Measurements from ENCODE around the gene CMTM5.

Gene CMTM5

DNA sequence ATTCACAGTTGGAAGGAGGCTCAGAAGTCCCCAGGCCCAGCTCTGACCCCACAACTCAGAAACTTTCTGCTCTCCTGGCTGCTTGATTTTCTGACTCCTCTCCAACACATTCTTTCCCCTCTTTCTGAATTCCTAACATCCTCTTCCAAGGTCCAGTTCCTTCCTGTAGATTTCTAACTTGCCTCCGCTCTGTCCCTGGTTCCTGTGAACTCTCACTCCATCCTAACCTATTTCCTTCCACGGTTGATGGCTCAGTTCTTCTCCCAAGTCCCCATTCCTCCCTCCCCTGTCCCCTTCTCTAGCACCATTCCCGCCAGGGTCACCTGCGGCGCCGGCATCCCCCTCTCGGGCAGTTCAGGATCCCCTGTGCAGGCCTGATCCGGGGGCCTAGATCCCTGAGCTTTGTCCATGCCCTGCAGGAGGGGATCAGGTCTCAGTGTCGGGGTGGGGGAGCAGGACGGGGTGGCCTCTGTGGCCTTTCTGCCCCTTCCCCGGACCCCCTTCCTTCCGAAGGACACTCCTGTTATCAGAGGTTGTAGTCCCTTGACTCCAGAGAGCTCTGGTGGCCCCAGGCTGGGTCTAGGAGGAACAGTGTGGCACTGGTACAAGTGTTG, 18.2 kb upstream of the CMTM5 start:
- no peak for DNase-seq

DNA sequence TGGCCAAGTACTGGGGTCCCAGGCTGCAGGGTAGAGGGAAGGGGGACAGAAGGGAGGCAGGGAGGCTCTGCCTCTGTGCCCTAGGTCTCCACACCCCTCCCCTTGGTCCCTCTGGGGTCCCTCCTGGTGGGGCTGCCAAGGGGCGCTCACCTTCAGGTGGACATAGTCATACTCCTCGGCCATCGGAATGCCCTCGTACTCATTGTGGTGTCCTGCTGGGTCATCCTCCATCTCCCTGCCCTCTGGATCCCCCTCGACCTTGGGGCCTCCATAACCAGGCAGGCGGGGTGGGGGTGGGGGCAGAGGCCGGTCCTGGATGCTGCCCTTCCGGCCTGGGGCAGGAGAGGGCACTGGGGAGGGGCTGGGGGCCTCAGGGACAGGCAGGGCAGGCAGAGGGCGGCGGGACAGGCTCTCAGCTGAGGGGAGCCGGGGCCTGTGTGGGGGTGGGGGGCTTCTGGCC, 17.6 kb upstream of the CMTM5 start:
- DNase-seq = no peak

DNA sequence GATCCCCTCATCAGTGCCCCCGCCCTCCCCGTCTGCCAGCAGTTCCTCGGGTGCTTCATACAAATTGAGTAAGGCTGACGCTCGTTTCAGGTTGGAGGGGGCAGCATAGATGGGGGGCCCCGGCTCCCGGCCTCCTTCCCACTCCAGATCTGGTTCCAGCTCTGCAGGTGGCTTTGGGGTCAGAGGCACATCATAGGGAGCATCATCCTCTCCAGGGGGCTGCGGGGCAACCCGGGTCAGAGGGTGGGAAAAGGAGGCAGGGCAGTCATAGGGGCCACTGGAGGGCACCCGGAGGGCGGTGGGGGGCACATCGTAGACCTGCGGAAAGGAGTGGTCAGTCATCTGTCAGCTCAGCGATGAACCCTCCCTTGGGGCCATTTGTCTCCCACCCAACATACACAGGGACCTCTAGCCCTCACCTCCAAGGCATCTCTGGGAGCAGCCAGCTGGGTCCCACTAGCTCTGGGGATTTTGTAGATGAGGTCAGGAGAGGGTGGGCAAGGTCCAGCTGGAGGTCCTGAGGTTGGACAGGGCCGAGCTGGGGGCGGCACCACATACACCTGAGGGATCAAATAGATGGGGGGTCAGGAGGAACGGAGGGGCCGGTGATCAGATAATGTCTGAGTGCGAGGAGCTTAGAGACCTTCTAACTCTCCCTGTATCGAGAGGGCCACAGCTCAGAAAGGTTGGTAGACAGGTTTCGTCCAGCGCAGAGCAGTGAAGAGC, 17.0 kb upstream of the CMTM5 start:
- no peak for DNase-seq

DNA sequence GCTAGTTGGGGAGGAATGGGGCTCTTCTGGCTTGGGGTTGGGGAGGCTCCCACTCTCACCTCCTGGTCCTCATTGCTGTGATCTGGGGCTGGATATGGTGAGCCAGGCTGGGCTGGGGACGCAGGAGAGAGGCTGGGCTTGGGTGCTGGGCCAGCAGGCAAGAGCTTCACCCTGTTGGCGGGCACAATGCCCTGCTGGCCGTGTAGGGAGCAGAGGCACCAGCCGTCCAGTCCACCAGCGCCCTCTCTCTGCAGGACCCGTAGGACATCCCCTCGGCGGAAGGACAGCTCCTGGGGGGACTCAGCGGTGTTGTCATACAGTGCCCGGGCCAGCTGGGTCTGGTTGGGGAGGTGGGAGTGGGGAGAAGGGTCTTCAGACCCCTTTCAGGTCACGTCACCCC, 16.4 kb upstream of the CMTM5 start:
- DNase-seq = no peak

DNA sequence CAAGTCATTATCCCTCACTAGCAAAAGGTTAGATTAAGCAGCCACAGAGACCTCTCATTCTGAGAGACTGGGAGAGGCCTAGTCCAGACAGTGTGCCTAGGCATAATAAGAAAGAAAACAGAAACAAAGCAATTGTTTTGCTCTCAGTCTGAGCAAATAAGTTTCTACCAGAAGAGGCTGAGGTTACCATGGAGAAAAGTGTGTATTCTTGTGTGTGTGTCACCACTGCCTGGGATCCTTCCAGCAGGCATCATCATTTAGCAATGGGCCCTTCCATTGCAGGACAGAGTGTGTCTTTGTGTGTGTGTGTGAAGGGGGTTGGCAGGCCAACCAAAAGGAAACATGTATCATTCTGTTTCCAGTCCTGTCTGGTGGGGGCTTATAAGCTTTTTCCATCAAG, 15.5 kb upstream of the CMTM5 start:
- no peak for DNase-seq

DNA sequence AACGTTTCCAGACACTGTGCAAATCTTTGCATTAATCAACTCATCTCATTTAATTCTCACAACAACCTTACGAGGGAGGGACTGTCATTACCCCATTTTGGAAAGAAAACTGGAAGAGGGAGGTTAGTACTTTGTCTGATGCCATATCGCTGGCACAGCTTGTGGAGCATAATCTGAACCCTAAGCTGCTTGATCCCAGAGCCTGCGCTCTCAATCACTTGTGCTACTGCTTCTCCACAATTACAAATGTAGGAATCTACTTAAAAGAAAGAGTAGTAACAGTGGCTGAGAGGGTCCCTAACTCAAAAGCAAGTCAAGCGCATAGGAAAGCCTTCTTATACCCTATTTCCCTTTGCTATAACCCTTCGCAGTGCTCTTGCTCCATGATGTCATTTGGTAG, 15.1 kb upstream of the CMTM5 start:
- DNase-seq = no peak

DNA sequence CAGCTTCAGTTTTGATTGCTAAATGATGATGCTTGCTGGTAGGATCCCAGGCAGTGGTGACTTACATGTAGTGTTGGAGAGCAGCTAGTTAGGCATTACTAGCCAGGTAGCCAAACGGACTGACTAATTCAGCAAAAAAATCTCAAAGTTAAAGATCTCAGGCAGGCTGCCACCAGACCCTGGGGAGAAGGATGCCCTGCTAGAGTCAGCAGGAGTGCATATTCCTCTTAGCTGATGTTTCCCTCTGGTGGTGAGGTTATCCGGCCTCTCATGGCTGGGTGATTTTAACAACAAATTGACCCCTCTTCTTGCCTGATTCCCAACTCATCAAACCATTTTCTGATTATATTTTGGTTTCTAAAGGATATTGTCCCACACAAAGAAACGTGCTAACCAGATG, 14.6 kb upstream of the CMTM5 start:
- DNase-seq = no peak

DNA sequence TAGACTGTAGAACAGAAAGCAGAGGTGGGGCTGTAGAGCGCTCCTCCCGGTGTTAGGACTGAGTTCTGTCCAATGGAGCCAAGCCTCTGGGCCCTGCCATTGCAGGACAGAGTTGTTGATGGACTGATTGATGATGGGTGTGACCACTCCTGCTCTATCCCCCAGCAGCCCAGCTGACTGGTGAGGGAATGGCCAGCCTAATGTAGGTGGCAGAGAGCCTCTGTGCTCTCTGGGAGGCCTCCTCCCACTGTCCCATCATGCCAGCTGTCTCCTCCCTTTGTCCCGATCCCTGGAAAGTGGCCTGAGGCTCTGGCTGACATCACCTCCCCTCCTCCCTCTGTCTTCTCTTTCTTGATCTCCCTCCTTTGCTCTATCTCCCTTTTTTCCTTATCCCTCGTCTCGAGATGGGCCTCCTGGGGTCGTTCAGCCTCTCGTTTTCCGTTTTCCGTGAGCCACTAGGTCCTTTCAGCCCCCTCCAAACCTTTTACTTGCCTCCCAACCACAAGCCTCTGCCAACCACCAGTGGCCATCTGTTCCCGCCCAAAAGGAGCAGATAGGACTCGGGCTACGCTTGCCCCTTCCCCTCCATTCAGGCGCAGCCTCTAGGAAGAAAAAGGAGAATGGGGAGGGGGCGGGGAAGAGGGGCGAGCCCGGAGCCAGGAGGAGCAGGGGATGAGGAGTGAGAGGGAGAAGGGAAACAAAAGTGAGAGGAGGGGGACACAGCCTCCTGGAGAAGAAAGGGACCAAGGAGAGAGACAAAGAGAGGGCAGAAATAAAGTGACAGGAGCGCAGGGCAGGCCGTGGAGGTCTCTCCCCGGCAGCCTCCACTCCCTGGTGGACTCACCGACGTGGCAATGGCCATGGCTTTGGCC, 12.4 kb upstream of the CMTM5 start:
- no peak for DNase-seq

DNA sequence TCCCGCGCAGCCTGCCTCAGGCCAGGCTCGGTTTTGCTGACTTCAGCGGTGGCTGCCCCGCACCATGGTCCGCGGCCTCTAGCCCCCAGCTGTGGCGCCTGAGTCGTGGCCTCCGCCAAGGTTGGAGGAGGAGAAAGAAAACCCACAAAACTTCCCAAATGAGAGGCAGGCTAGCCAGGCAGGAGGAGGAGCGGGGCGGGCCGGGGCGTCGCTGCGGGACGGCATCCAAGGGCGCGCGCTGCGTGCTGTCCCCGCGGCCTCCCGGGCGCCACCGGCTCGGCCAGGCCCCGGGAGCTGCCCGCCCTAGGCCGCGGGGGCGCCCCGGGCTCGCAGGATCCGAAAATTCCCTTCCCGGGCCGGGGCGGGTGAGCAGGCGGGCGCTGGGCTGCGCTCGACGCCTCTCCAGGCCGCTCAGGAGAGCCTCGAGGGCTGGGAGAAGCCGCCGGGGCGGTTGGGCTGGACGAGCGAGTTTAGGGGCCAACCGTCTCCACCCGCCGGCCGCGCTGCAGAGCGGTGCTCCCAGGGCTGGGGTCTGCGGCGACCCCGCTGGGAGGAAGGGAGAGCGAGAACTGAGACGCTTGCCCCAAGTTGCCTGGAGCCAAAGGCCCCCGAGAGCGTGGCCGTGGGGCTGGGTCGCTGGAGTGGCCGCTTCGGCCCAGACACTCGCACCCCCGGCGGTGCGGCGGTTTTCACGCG, 11.7 kb upstream of the CMTM5 start, which contains the start of gene EFS:
Gene EFS, minus strand, starts transcription at position 137 of the 696 bp plus-strand sequence. CDS start 147 bp downstream, outside the sequence.
- DNase-seq = no peak

DNA sequence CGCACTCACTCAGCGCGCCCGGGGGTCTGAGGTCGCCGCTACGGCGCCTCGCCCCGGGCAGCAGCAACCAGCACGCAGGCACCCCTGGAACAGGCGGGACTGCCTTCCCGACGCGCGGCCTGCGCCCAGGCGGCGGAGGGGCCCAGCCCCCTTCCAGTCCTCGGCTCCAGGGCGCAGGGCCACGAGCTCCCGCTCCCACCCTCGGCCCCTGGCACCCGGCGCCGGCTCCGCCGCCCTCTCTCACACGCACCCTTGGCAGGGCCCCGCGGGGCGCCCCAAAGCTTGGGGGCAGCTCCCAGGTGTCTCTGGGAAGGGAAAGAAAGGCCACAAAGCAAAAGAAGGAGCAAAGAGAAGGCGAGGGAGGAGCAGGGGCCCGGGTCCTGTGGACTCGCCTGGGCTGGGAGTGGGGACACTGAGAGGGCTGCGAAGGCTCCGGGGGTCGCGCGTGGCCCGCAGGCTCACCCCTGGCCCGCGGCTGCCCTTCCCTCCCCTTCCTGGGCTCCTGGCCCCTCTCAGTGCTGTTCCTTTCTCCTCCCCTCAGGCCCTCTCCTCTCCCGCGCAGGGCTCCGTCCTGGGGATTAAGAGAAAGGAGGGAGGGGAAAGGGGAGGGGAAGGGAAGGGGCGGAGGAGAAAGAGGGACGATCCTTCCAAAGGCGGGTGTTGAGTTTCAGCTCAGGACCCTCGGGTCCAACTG, 11.0 kb upstream of the CMTM5 start:
- DNase-seq = no peak

DNA sequence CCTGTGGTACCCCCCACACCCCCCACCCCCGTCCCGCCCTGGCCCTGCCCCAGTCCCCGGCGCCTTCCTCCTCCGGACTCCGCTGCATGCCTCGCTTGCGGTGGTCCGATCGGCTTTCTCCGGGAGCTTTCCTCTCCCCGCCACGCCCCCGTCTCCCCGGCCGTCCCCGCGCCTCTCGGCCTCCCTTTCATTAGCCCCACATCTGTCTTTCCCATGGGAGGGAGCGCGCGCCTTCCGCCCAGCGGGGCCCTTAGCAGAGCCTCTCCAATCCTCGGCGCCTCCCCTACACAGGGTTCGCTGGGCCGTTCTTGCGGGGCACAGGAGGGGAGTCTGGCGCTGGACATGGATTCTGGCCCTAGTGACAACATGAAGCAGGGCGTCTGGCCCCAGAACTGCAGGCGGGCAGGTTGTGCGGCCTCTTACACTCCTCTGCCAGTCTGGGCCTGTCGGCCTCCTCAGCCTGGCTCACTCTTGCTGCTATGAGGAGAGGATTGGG, 10.4 kb upstream of the CMTM5 start:
- no peak for DNase-seq

DNA sequence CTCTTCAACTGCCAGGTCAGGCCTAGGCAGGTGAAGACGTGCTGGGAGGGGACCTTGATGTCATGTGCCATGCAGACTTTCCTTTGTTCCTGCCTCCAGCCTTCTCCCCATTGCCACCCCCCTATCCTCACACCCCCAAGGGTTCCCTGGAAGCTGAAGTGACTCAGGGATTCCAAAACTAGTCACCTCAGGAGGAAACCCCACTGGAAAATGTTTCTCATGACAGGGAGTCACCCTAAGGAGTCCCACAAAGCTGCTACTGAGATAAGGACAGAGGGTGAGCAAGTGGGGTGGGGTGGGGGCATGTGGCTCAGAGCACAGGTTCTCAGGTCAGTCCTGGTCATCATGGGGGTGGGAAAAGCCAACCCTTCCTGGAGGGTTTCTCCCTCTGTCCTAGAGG, 6.6 kb upstream of the CMTM5 start:
- DNase-seq = no peak

DNA sequence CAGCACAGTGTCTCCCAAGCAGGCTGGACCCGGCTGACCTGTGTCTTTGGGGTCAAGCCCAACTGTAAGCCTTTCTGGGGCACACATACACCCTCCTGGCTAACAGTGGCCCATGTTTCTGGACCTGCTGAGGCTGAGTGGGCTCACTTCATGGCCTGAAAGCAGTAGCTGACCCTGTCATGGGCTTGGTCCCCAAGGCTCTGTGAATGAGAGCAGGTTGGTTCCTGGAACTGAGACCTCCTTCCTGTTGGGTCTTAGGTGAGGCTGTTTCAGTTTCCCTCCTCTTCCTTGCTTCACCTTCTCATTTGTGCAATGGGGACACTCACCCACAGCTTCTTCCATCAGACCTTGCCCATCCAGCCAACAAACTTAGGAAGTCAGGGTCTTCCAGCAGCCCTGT, 5.0 kb upstream of the CMTM5 start:
- no peak for DNase-seq

DNA sequence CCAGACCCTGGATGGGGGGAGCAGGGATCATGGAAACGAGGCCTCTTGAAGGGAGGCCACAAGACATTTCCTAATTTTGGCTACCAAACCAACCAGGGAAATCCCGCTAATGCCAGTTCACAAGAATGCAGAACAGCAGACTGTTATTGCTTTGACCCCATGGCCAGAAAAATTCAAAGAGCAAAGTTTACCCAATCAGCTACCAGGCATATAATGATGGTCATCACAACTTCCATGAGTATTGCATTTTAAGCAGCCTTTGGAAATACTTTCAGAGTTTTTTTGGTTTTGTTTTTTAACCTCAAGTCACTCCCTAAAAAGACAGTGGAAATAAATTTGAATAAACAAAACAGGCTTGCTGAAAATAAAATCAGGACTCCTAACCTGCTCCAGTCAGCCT, 4.3 kb upstream of the CMTM5 start, which contains the start of gene IL25:
Gene IL25, plus strand, starts transcription at position 301 of the 400 bp plus-strand sequence.
- DNase-seq = no peak

DNA sequence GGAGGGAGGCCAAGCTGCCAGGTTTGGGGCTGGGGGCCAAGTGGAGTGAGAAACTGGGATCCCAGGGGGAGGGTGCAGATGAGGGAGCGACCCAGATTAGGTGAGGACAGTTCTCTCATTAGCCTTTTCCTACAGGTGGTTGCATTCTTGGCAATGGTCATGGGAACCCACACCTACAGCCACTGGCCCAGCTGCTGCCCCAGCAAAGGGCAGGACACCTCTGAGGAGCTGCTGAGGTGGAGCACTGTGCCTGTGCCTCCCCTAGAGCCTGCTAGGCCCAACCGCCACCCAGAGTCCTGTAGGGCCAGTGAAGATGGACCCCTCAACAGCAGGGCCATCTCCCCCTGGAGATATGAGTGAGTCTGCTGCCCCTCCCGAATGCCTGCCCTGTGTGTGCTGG, 3.8 kb upstream of the CMTM5 start:
- no peak for DNase-seq

DNA sequence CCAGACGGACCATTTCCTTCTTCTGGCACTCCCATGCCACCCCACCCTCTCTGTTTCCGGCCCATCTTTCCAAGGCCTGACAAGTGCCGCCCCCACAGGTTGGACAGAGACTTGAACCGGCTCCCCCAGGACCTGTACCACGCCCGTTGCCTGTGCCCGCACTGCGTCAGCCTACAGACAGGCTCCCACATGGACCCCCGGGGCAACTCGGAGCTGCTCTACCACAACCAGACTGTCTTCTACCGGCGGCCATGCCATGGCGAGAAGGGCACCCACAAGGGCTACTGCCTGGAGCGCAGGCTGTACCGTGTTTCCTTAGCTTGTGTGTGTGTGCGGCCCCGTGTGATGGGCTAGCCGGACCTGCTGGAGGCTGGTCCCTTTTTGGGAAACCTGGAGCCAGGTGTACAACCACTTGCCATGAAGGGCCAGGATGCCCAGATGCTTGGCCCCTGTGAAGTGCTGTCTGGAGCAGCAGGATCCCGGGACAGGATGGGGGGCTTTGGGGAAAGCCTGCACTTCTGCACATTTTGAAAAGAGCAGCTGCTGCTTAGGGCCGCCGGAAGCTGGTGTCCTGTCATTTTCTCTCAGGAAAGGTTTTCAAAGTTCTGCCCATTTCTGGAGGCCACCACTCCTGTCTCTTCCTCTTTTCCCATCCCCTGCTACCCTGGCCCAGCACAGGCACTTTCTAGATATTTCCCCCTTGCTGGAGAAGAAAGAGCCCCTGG, 1.2 kb upstream of the CMTM5 start:
- DNase-seq = no peak

DNA sequence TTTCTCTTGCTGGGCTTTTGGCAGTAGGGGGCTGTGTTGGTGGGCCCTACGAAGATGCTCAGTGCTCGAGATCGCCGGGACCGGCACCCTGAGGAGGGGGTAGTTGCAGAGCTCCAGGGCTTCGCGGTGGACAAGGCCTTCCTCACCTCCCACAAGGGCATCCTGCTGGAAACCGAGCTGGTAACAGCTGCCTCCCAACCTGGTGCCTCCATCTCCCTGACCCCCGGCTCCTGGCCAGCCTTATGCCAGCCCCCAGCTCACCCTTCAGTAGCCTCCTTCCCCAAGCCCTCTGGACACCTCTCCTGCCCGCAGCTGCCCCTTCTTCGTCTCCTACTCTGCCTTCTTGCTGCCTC, 328 bp downstream of the CMTM5 start:
- DNase-seq = no peak

DNA sequence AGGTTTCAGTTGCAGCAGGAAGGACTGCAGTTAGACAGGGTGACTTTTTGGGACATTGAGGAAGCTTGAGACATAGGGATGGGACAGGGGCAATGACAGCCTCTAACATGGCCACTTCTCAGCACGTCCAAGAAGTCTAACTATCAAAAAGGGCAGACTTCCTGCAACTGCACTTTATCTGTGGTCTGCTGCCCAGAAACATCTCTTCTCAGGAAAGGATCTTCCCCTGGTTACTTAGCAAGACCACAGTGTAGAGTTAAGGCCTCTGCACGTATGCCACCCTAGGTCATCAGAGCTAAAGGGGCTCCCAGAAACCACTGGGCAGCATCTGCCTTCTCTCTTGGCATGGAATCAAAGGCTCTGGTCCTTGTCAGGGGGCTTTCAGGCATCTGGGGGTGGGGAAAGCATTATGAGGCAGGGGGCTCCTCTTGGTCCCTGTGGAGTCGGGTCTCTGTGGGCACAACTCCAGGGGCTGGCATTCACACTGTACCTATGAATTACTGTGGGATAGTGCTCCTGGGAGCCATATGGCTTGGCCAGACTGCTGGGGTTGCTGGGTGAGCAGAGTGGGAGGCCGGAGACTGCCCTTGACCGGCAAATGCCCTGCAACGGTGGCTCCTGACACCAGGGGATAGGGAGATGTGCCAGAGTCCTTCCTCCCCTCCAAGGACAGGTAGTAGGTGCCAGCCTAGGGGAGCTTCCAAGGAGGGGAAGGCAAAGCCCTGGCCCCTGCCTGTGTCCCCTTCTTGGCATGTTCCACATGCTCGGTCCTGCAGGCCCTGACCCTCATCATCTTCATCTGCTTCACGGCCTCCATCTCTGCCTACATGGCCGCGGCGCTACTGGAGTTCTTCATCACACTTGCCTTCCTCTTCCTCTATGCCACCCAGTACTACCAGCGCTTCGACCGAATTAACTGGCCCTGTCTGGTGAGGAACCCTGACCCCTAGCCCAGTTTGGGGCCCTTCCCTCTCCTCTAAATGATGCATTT, 1.0 kb downstream of the CMTM5 start:
- DNase-seq = no peak

DNA sequence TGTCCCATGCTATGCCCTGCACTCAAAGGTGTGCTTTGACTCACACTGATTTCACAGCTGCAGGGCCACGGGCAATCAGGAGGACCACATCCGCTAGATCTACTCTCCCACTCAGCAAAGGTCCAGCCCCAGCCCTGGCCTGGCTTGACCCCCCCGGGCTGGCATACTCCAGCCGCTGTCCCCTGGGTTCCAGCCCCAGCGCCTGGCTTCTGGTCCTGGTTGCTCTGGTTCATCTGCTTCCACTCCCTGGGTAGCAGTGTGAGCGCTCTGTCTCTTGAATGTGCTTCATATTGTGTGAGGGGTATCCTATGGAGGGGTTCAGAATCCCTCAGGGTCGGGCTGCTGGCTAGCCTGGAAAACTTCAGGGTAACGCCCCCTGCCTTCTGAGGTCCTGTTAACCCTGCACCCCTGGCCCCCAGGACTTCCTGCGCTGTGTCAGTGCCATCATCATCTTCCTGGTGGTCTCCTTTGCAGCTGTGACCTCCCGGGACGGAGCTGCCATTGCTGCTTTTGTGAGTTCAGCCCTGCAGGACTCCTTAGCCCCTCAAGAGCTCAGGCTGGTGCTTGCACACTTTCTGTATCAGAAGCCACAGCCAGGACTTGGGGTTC, 1.9 kb downstream of the CMTM5 start:
- DNase-seq = no peak
